GM12878 (cell line): ENCODE data around the gene COL8A2. TPM values are rescaled to one million over a fixed set of nuclear protein-coding genes. Genes with fewer than 3 reads are reported as not detected.

Source experiments
- ATF7 ChIP-seq: fragments of 450-650 bp; IDR thresholded peaks from 2 replicates; pipeline ENCODE4 v1.6.1; 2016; ENCODE audit warnings: low read depth, mild to moderate bottlenecking
- CREB1 ChIP-seq: IDR thresholded peaks from 2 replicates; pipeline ENCODE4 v1.6.1; 2012; ENCODE audit warnings: low read depth, mild to moderate bottlenecking, inconsistent platforms
- E2F4 ChIP-seq: IDR thresholded peaks from 2 replicates; pipeline ENCODE4 v1.6.1; 2012; ENCODE audit warnings: low read depth, low read length, improper control_type of control experiment
- FOXM1 ChIP-seq: IDR thresholded peaks from 2 replicates; pipeline ENCODE4 v1.6.1; 2012; ENCODE audit warnings: low read depth, mild to moderate bottlenecking, inconsistent platforms, low read length, moderate library complexity
- GATAD2B ChIP-seq: fragments of 450-650 bp; conservative IDR thresholded peaks from 2 replicates; pipeline ENCODE4 v1.6.1; 2017; ENCODE audit warnings: low read depth, mild to moderate bottlenecking, moderate library complexity
- HCFC1 ChIP-seq: fragments of 150-350 bp; IDR thresholded peaks from 2 replicates; pipeline ENCODE4 v1.6.1; 2014; ENCODE audit warnings: low read length
- IRF3 ChIP-seq: fragments of 450-650 bp; IDR thresholded peaks from 2 replicates; pipeline ENCODE4 v1.6.1; 2014; ENCODE audit warnings: mild to moderate bottlenecking
- IRF5 ChIP-seq: fragments of 450-650 bp; IDR thresholded peaks from 2 replicates; pipeline ENCODE4 v1.6.1; 2017; ENCODE audit warnings: borderline replicate concordance
- MAX ChIP-seq: IDR thresholded peaks from 2 replicates; pipeline ENCODE4 v1.6.1; 2012; ENCODE audit warnings: low read depth, low read length, improper control_type of control experiment
- NR2C1 ChIP-seq: fragments of 450-650 bp; IDR thresholded peaks from 2 replicates; pipeline ENCODE4 v1.6.1; 2017; ENCODE audit warnings: antibody characterized with exemption, mild to moderate bottlenecking, moderate library complexity
- PRDM15 ChIP-seq: fragments of 450-650 bp; formaldehyde crosslinking; IDR thresholded peaks from 2 replicates; pipeline ENCODE4 v1.4.0; 2020; ENCODE audit warnings: mild to moderate bottlenecking, moderate library complexity
- SRF ChIP-seq, 2 experiments: IDR thresholded peaks; 2 replicates each; pipeline ENCODE4 v1.6.1; 2011; ENCODE audit warnings: low read depth in 2 of 2, low read length in 2 of 2, mild to moderate bottlenecking in 1 of 2, moderate library complexity in 1 of 2
- STAT1 ChIP-seq: fragments of 450-650 bp; conservative IDR thresholded peaks from 2 replicates; pipeline ENCODE4 v1.6.1; 2014; ENCODE audit warnings: antibody characterized with exemption, mild to moderate bottlenecking
- SUPT20H ChIP-seq: IDR thresholded peaks from 2 replicates; pipeline ENCODE4 v1.6.1; 2011; ENCODE audit warnings: low read depth, mild to moderate bottlenecking, low read length, moderate library complexity, borderline replicate concordance; ENCODE audit not compliant: control insufficient read depth
- USF1 ChIP-seq: IDR thresholded peaks from 2 replicates; pipeline ENCODE4 v1.6.1; 2011; ENCODE audit warnings: borderline replicate concordance, low read depth, mild to moderate bottlenecking, moderate library complexity, mixed read lengths, low read length; ENCODE audit not compliant: insufficient read depth; ENCODE audit errors: extremely low read length
- YY1 ChIP-seq: IDR thresholded peaks from 2 replicates; pipeline ENCODE4 v1.6.1; 2011; ENCODE audit warnings: low read depth, mild to moderate bottlenecking, low read length
- ZBED1 ChIP-seq: IDR thresholded peaks from 2 replicates; pipeline ENCODE4 v1.6.1; 2016; ENCODE audit warnings: borderline replicate concordance
- ZBTB4 ChIP-seq: fragments of 450-650 bp; formaldehyde crosslinking; IDR thresholded peaks from 2 replicates; pipeline ENCODE4 v1.4.0; 2022; ENCODE audit warnings: mild to moderate bottlenecking, moderate library complexity
- polyA plus RNA-seq, 11 experiments: library from polyadenylated mRNA; depleted of rRNA in 4 of 11; unstranded in 6 of 11; stranded (reverse) in 5 of 11; fragments of >200 nt; fragmentation: Nextera tagmentation in 4 of 11; fragmentation: Illumina TruSeq in 1 of 11; extraction: Ambion mirVana in 4 of 11; extraction: Trizol in 1 of 11; gene quantifications; 1 replicate in 1 of 11; 2 replicates in 10 of 11; pipeline versions ENCODE4 v1.2.1 to v1.2.3, GENCODE V29; 2011 to 2016; ENCODE audit warnings: inconsistent platforms in 2 of 11, missing spikeins in 2 of 11, low read depth in 1 of 11
- total RNA-seq, 4 experiments: library from RNA; depleted of rRNA in 3 of 4; stranded (reverse); fragments of >200 nt in 3 of 4; fragmentation: Illumina TruSeq in 1 of 4; extraction: Trizol in 1 of 4; gene quantifications; 2 replicates each; pipeline versions ENCODE4 v1.2.1 to v1.2.3, GENCODE V29; 2013 to 2021

Gene COL8A2
- total and polyA plus RNA-seq, 10 of the 15 experiments (the other 5 are each of a cell fraction or from before 2014, with no cell fraction given) = 0.01 TPM; not detected in 9

GRCh38 chr1:36160388-36160948, 35.4 kb upstream of the COL8A2 start (continued):
- no peak for TF ChIP-seq FOXM1
- TF ChIP-seq SRF (IDR thresholded peaks at IDR 0.05; ENCODE audit: low read depth in 2 of 2, low read length in 2 of 2) = no peak
- TF ChIP-seq ZBTB4 (CRISPR knock-in tag) = no peak
- TF ChIP-seq YY1 = no peak
- TF ChIP-seq GATAD2B = 0 out of 2 replicates have a peak, but pooled peaks have one; percentile 66
- no peak for TF ChIP-seq SUPT20H
- no peak for TF ChIP-seq IRF3
- no peak for TF ChIP-seq CREB1
- no peak for TF ChIP-seq STAT1
- TF ChIP-seq PRDM15 (CRISPR knock-in tag) = no peak
- TF ChIP-seq ATF7 = no peak
- TF ChIP-seq MAX = 0 out of 2 replicates have a peak, but pooled peaks have one; percentile 3
- TF ChIP-seq ZBED1 = no peak
- no peak for TF ChIP-seq USF1
- TF ChIP-seq IRF5 = no peak
- TF ChIP-seq HCFC1 = no peak
- no peak for TF ChIP-seq E2F4
- TF ChIP-seq NR2C1 = no peak
